ENCODE measurements around the gene GNG7. TPM values are rescaled to one million over a fixed set of nuclear protein-coding genes. Genes with fewer than 3 reads are reported as not detected.
"Not testable (repeated sequence)": the region's sequence is repeated elsewhere in the genome, so short reads cannot be mapped to it uniquely, and the experiment has no call there.

GNG7 gene
- polyA plus RNA-seq, 1 donor: 2.2 TPM

GRCh38 chr19:2586196-2586595 is 116.3 kb downstream of the GNG7 start:
- no peak overlapping the region for H3K27ac ChIP-seq (ENCODE audit: low read length)
- no CpG with 5 or more reads among the region's 9 CpGs for WGBS (ENCODE audit: insufficient coverage, low lambda C conversion rate)
- peaks cover 27% of the 10 kb centered on the region for H3K27me3 ChIP-seq (ENCODE audit: control insufficient read depth, insufficient read depth, low read length)
- H3K4me1 ChIP-seq (ENCODE audit: control insufficient read depth, insufficient read depth, low read length): peaks cover 4% of the 10 kb centered on the region
- H3K9me3 ChIP-seq (ENCODE audit: control insufficient read depth, low read depth, low read length): peaks cover 13% of the 10 kb centered on the region
- no peak overlapping the region for H3K4me3 ChIP-seq (ENCODE audit: low read length)
- DNase-seq: no peak
- H3K36me3 ChIP-seq (ENCODE audit: control insufficient read depth, insufficient read depth, low read length): no peaks in the 10 kb centered on the region

- Histone ChIP-seq H3K36me3 (ENCODE audit: control insufficient read depth, insufficient read depth, low read length) (no peaks in the 10 kb centered on the region), H3K9me3 (ENCODE audit: control insufficient read depth, low read depth, low read length) (peaks cover 15% of the 10 kb centered on the region), H3K4me1 (ENCODE audit: control insufficient read depth, insufficient read depth, low read length) (peaks cover 11% of the 10 kb centered on the region), H3K4me3 (ENCODE audit: low read length) (no peak overlapping the region), H3K27ac (ENCODE audit: low read length) (no peak overlapping the region), H3K27me3 (ENCODE audit: control insufficient read depth, insufficient read depth, low read length) (peaks cover 28% of the 10 kb centered on the region)
- no CpG with 5 or more reads among the region's 5 CpGs for WGBS (ENCODE audit: insufficient coverage, low lambda C conversion rate)
- DNase-seq: no peak
Measured at GRCh38 chr19:2584002-2584401, 118.5 kb downstream of the GNG7 start.

GRCh38 chr19:2582984-2583956 is 119.2 kb downstream of the GNG7 start:
- no peak for DNase-seq
- peaks cover 29% of the 10 kb centered on the region for H3K27me3 ChIP-seq (ENCODE audit: control insufficient read depth, insufficient read depth, low read length)
- WGBS (ENCODE audit: insufficient coverage, low lambda C conversion rate): no CpG with 5 or more reads among the region's 6 CpGs
- no peak overlapping the region for H3K4me3 ChIP-seq (ENCODE audit: low read length)
- H3K36me3 ChIP-seq (ENCODE audit: control insufficient read depth, insufficient read depth, low read length): no peaks in the 10 kb centered on the region
- no peak overlapping the region for H3K27ac ChIP-seq (ENCODE audit: low read length)
- peaks cover 14% of the 10 kb centered on the region for H3K4me1 ChIP-seq (ENCODE audit: control insufficient read depth, insufficient read depth, low read length)
- H3K9me3 ChIP-seq (ENCODE audit: control insufficient read depth, low read depth, low read length): peaks cover 23% of the 10 kb centered on the region

GRCh38 chr19:2580396-2580795 is 122.1 kb downstream of the GNG7 start:
- WGBS (ENCODE audit: insufficient coverage, low lambda C conversion rate): no CpG with 5 or more reads among the region's 5 CpGs
- peaks cover 18% of the 10 kb centered on the region for H3K27me3 ChIP-seq (ENCODE audit: control insufficient read depth, insufficient read depth, low read length)
- H3K27ac ChIP-seq (ENCODE audit: low read length): not testable (repeated sequence)

GRCh38 chr19:2579678-2580280 is 122.7 kb downstream of the GNG7 start:
- no peak overlapping the region for H3K4me3 ChIP-seq (ENCODE audit: low read length)
- no CpG with 5 or more reads among the region's 14 CpGs for WGBS (ENCODE audit: insufficient coverage, low lambda C conversion rate)
- H3K27me3 ChIP-seq (ENCODE audit: control insufficient read depth, insufficient read depth, low read length): peaks cover 18% of the 10 kb centered on the region
- peaks cover 14% of the 10 kb centered on the region for H3K4me1 ChIP-seq (ENCODE audit: control insufficient read depth, insufficient read depth, low read length)
- DNase-seq: no peak
- H3K27ac ChIP-seq (ENCODE audit: low read length): no peak overlapping the region
- H3K36me3 ChIP-seq (ENCODE audit: control insufficient read depth, insufficient read depth, low read length): no peaks in the 10 kb centered on the region
- peaks cover 45% of the 10 kb centered on the region for H3K9me3 ChIP-seq (ENCODE audit: control insufficient read depth, low read depth, low read length)

More at GRCh38 chr19:2580396-2580795, 122.1 kb downstream of the GNG7 start:
- not testable (repeated sequence) for DNase-seq; H3K36me3 ChIP-seq (ENCODE audit: control insufficient read depth, insufficient read depth, low read length); H3K4me3 ChIP-seq (ENCODE audit: low read length)
- H3K4me1 ChIP-seq (ENCODE audit: control insufficient read depth, insufficient read depth, low read length): peaks cover 14% of the 10 kb centered on the region
- peaks cover 44% of the 10 kb centered on the region for H3K9me3 ChIP-seq (ENCODE audit: control insufficient read depth, low read depth, low read length)

GRCh38 chr19:2578901-2579677 is 123.4 kb downstream of the GNG7 start:
- Histone ChIP-seq H3K27ac (ENCODE audit: low read length) (no peak overlapping the region), H3K36me3 (ENCODE audit: control insufficient read depth, insufficient read depth, low read length) (no peaks in the 10 kb centered on the region), H3K4me3 (ENCODE audit: low read length) (peak overlapping the region; percentile 26), H3K27me3 (ENCODE audit: control insufficient read depth, insufficient read depth, low read length) (peaks cover 18% of the 10 kb centered on the region), H3K4me1 (ENCODE audit: control insufficient read depth, insufficient read depth, low read length) (peaks cover 14% of the 10 kb centered on the region), H3K9me3 (ENCODE audit: control insufficient read depth, low read depth, low read length) (peaks cover 45% of the 10 kb centered on the region)
- peak; percentile 68 to 69 for DNase-seq
- no CpG with 5 or more reads among the region's 47 CpGs for WGBS (ENCODE audit: insufficient coverage, low lambda C conversion rate)

GRCh38 chr19:2578391-2578890 is 124.1 kb downstream of the GNG7 start:
- H3K36me3 ChIP-seq (ENCODE audit: control insufficient read depth, insufficient read depth, low read length): no peaks in the 10 kb centered on the region
- no peak overlapping the region for H3K27ac ChIP-seq (ENCODE audit: low read length)
- H3K4me3 ChIP-seq (ENCODE audit: low read length): peak overlapping the region; percentile 26
- WGBS (ENCODE audit: insufficient coverage, low lambda C conversion rate): no CpG with 5 or more reads among the region's 13 CpGs
- peaks cover 14% of the 10 kb centered on the region for H3K4me1 ChIP-seq (ENCODE audit: control insufficient read depth, insufficient read depth, low read length)
- DNase-seq: no peak
- H3K27me3 ChIP-seq (ENCODE audit: control insufficient read depth, insufficient read depth, low read length): peaks cover 18% of the 10 kb centered on the region
- H3K9me3 ChIP-seq (ENCODE audit: control insufficient read depth, low read depth, low read length): peaks cover 45% of the 10 kb centered on the region

- no CpG with 5 or more reads among the region's 18 CpGs for WGBS (ENCODE audit: insufficient coverage, low lambda C conversion rate)
- Histone ChIP-seq H3K27me3 (ENCODE audit: control insufficient read depth, insufficient read depth, low read length) (peaks cover 18% of the 10 kb centered on the region), H3K36me3 (ENCODE audit: control insufficient read depth, insufficient read depth, low read length) (no peaks in the 10 kb centered on the region), H3K4me3 (ENCODE audit: low read length) (no peak overlapping the region), H3K9me3 (ENCODE audit: control insufficient read depth, low read depth, low read length) (peaks cover 41% of the 10 kb centered on the region), H3K4me1 (ENCODE audit: control insufficient read depth, insufficient read depth, low read length) (peaks cover 14% of the 10 kb centered on the region), H3K27ac (ENCODE audit: low read length) (no peak overlapping the region)
- DNase-seq: no peak
Measured at GRCh38 chr19:2577722-2578335, 124.7 kb downstream of the GNG7 start.

GRCh38 chr19:2575734-2576481 is 126.6 kb downstream of the GNG7 start:
- Histone ChIP-seq H3K27ac (ENCODE audit: low read length) (no peak overlapping the region), H3K36me3 (ENCODE audit: control insufficient read depth, insufficient read depth, low read length) (no peaks in the 10 kb centered on the region), H3K27me3 (ENCODE audit: control insufficient read depth, insufficient read depth, low read length) (peaks cover 14% of the 10 kb centered on the region), H3K9me3 (ENCODE audit: control insufficient read depth, low read depth, low read length) (peaks cover 32% of the 10 kb centered on the region), H3K4me1 (ENCODE audit: control insufficient read depth, insufficient read depth, low read length) (peaks cover 14% of the 10 kb centered on the region), H3K4me3 (ENCODE audit: low read length) (no peak overlapping the region)
- no CpG with 5 or more reads among the region's 37 CpGs for WGBS (ENCODE audit: insufficient coverage, low lambda C conversion rate)
- DNase-seq: no peak
